Measurements from ENCODE around the gene SGCD. TPM values are rescaled to one million over a fixed set of nuclear protein-coding genes. Genes with fewer than 3 reads are reported as not detected.

The SGCD gene
- polyA plus RNA-seq, 1 experiment = 25.2 TPM

DNA sequence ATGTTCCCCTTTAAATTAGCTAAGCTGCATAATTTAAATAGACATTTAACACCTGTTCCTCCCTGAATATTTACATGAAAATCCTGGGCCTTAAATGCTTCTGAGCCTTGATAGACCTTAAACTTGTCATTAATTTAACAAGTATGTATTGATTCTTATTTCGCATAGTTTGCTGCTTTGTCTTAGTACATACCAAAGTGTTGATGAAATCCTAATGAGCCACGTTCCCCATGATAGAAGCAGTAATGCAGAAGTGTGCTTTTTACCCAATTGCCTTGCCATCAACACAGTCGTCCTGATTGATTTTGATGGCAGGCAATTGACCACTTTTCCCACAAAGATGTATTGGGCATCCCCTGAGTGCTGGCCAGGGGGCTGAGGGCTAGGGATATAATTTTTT lies 213.5 kb downstream of the SGCD start:
- ChIA-PET CTCF (no interaction called here), POLR2A (no interaction called here)
- no peak for DNase-seq (ENCODE audit: low read depth, low spot score)
- Histone ChIP-seq H3K4me3 (ENCODE audit: low read depth, low read length) (no peak overlapping the region), H3K27me3 (ENCODE audit: control insufficient read depth, insufficient read depth, low read length) (no peaks in the 10 kb centered on the region), H3K9me3 (ENCODE audit: control insufficient read depth, insufficient read depth, low read length) (no peaks in the 10 kb centered on the region; the same call in 1 of the 2 replicates), H3K27ac (ENCODE audit: low read depth, low read length) (no peak overlapping the region)
- TF ChIP-seq, protein P1, sequence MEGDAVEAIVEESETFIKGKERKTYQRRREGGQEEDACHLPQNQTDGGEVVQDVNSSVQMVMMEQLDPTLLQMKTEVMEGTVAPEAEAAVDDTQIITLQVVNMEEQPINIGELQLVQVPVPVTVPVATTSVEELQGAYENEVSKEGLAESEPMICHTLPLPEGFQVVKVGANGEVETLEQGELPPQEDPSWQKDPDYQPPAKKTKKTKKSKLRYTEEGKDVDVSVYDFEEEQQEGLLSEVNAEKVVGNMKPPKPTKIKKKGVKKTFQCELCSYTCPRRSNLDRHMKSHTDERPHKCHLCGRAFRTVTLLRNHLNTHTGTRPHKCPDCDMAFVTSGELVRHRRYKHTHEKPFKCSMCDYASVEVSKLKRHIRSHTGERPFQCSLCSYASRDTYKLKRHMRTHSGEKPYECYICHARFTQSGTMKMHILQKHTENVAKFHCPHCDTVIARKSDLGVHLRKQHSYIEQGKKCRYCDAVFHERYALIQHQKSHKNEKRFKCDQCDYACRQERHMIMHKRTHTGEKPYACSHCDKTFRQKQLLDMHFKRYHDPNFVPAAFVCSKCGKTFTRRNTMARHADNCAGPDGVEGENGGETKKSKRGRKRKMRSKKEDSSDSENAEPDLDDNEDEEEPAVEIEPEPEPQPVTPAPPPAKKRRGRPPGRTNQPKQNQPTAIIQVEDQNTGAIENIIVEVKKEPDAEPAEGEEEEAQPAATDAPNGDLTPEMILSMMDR (IDR thresholded peaks at IDR 0.05; ENCODE audit: low read depth, low read length) = no peak

DNA sequence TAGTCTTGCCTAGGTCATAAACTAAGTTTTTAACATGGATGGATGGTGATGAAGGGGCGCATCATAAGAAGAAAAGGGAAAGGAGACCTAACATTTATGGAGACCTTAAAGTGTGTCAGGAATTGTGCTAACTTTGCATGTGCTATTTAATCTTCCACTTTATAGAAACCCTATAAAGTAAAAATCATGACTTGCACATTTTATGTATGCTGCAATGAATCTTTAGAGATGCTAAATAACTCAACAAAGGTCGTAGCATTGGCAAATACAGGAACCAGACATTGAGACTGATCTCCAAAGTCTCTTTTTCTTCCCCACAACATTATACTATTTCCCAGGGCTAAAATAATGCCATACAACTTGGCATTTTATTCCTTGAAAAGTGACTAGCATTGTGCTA lies 214.6 kb downstream of the SGCD start:
- Histone ChIP-seq H3K9me3 (ENCODE audit: control insufficient read depth, insufficient read depth, low read length) (no peaks in the 10 kb centered on the region; the same call in 1 of the 2 replicates), H3K4me3 (ENCODE audit: low read depth, low read length) (no peak overlapping the region), H3K27ac (ENCODE audit: low read depth, low read length) (no peak overlapping the region), H3K27me3 (ENCODE audit: control insufficient read depth, insufficient read depth, low read length) (no peaks in the 10 kb centered on the region)
- ChIA-PET POLR2A (no interaction called here), CTCF (no interaction called here)
- TF ChIP-seq, protein P1 (IDR thresholded peaks at IDR 0.05; ENCODE audit: low read depth, low read length) = no peak
- DNase-seq (ENCODE audit: low read depth, low spot score) = no peak

DNA sequence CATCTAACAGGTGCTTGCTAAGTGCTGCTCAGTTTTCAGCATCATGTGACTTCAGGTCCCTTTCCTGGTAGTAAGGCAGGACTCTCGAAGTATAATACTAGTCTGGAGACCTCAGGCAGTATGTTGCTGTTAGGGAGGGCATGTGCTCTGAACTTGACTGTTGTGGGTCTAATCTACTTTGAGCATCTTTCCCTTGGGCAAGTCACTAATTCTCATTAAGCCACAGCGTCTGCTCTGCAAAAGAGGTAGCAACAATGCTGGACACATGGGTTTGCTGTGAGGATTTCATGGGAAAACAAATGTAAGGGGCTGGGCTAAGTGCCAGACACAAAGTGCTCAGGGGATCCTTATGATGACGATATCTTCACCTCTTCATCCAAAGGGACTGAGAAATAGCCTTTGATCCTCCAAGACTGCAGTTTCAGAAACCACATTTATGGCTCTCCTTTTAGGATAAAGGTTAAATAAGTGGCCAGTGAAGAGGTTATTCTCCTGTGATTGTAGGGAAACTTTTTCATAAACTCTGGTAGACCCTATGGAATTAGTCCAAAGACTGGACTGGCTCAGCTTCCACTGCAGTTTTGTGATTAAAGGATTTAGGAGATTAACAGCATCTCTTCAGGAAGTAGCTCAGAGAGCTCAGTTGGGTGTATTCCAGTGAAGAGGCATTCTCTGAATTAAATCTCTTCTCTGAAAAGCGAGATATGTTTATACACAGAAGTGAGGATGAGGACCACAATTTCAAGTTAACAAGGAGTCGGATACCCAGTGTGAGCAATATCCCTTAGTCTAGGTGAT lies 216.6 kb downstream of the SGCD start:
- DNase-seq (ENCODE audit: low read depth, low spot score) = no peak
- Histone ChIP-seq H3K4me3 (ENCODE audit: low read depth, low read length) (no peak overlapping the region), H3K9me3 (ENCODE audit: control insufficient read depth, insufficient read depth, low read length) (no peaks in the 10 kb centered on the region), H3K27me3 (ENCODE audit: control insufficient read depth, insufficient read depth, low read length) (no peaks in the 10 kb centered on the region), H3K27ac (ENCODE audit: low read depth, low read length) (no peak overlapping the region)
- CTCF ChIA-PET = no interaction called here
- POLR2A ChIA-PET = no interaction called here
- TF ChIP-seq, protein P1 (IDR thresholded peaks at IDR 0.05; ENCODE audit: low read depth, low read length) = no peak

DNA sequence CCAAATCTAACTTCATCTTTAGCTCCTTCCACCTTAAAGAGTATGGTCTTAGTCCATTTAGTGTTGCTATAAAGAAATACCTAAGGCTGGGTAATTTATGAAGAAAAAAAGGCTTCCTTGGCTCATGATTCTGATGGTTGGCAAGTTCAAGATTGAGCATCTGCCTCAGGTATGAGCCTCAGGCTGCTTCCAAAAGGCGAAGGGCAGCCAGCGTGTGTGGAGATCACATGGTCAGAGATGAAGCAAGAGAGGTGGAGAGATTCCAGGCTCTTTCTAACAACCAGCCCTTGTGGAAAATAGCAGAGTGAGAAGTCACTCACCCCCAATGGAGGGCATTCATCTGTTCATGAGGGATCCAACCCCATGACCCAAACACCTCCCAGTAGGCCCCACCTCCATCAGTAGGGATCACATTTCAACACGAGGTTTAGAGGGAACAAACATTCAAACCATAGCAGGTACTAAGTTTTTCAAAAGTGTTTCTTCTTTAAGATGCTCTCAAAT lies 225.9 kb downstream of the SGCD start:
- TF ChIP-seq, protein P1 (IDR thresholded peaks at IDR 0.05; ENCODE audit: low read depth, low read length) = no peak
- H3K9me3 ChIP-seq (ENCODE audit: control insufficient read depth, insufficient read depth, low read length) = no peaks in the 10 kb centered on the region; the same call in 1 of the 2 replicates
- DNase-seq (ENCODE audit: low read depth, low spot score) = no peak
- ChIA-PET POLR2A (no interaction called here), CTCF (no interaction called here)
- no peak overlapping the region for H3K27ac ChIP-seq (ENCODE audit: low read depth, low read length)
- no peak overlapping the region for H3K4me3 ChIP-seq (ENCODE audit: low read depth, low read length)
- H3K27me3 ChIP-seq (ENCODE audit: control insufficient read depth, insufficient read depth, low read length) = no peaks in the 10 kb centered on the region

DNA sequence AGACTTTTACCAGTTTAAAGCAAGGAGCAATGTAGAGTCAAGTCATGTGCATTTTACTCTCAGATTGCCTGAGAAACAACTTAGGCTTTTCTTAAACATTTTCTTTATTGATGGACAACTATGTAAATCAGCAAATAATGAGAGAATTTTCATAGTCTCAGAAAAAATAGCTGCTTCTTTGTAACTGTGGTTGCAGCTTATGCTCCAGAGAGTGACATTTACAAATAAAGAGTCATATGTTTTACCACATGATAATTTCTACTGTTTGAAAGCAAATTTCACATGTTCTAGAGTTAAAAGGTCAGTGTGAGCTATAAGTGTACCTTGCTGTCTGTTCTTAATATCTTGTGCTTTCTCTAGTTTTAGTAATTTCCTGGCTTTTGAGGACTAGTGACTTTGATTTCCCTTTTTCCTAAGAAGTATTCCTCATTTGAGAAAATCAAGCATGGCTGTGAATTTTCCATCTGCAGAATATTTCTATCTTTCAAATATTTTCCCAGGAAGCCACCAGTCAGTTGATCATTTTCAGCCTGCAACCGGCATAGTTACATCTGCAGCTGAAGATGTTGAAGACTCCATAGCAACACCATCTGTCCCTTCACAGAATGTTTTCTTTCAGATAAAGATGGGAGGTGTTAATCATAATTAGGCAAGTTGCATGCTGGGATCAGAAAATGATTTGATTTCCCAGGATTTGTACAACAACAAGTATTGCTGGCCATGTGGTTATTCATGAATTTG lies 229.9 kb downstream of the SGCD start:
- H3K9me3 ChIP-seq (ENCODE audit: control insufficient read depth, insufficient read depth, low read length) = no peaks in the 10 kb centered on the region; the same call in 1 of the 2 replicates
- no peak for DNase-seq (ENCODE audit: low read depth, low spot score)
- H3K27me3 ChIP-seq (ENCODE audit: control insufficient read depth, insufficient read depth, low read length) = no peaks in the 10 kb centered on the region
- no peak overlapping the region for H3K27ac ChIP-seq (ENCODE audit: low read depth, low read length)
- TF ChIP-seq, protein P1 (IDR thresholded peaks at IDR 0.05; ENCODE audit: low read depth, low read length) = no peak
- H3K4me3 ChIP-seq (ENCODE audit: low read depth, low read length) = no peak overlapping the region
- CTCF ChIA-PET = no interaction called here
- POLR2A ChIA-PET = no interaction called here
